GM18861 (cell line): Measurements from ENCODE around the gene GAGE12D.
"Not testable (repeated sequence)": the region's sequence is repeated elsewhere in the genome, so short reads cannot be mapped to it uniquely, and the experiment has no call there.

Experiments
- ATAC-seq: cut with Tn5 transposase; IDR thresholded peaks from one replicate; pipeline ENCODE4 v1.9.1; 2021; ENCODE audit not compliant: unreplicated experiment

The GAGE12D gene

GRCh38 chrX:49541433-49541832 lies at the start of gene GAGE12D:
Gene GAGE12D (plus strand): TSS chrX:49541733. CDS start chrX:49542888, 1,155 bp downstream.
- ATAC-seq: not testable (repeated sequence)

- ATAC-seq: not testable (repeated sequence)
Measured at GRCh38 chrX:49531877-49532276, 9.7 kb upstream of the GAGE12D start, which contains the start of gene GAGE12C. Gene GAGE12C (plus strand): TSS chrX:49532177. CDS start chrX:49533332, 1,155 bp downstream.

GRCh38 chrX:49550989-49551388 lies 9.5 kb downstream of the GAGE12D start, which contains the start of gene GAGE12E:
Gene GAGE12E (plus strand): TSS chrX:49551289. CDS start chrX:49552444, 1,155 bp downstream.
- not testable (repeated sequence) for ATAC-seq

- not testable (repeated sequence) for ATAC-seq
Measured at GRCh38 chrX:49560542-49560941, 19.0 kb downstream of the GAGE12D start, which contains the start of gene GAGE12F. Gene GAGE12F (plus strand): TSS chrX:49560842. CDS start chrX:49561997, 1,155 bp downstream.

- not testable (repeated sequence) for ATAC-seq
Measured at GRCh38 chrX:49568728-49569127, 27.2 kb downstream of the GAGE12D start.

- ATAC-seq: not testable (repeated sequence)
Measured at GRCh38 chrX:49569152-49569551, 27.6 kb downstream of the GAGE12D start.

GRCh38 chrX:49570100-49570499 lies 28.6 kb downstream of the GAGE12D start, which contains the start of gene GAGE12G:
Gene GAGE12G (plus strand): TSS chrX:49570400. CDS start chrX:49571555, 1,155 bp downstream.
- ATAC-seq: not testable (repeated sequence)

GRCh38 chrX:49579649-49580048 lies 38.1 kb downstream of the GAGE12D start, which contains the start of gene GAGE12H:
Gene GAGE12H (plus strand): TSS chrX:49579949. CDS start chrX:49581104, 1,155 bp downstream.
- ATAC-seq: not testable (repeated sequence)

GRCh38 chrX:49589196-49589595 lies 47.7 kb downstream of the GAGE12D start, which contains the start of gene GAGE2A:
Gene GAGE2A (plus strand): TSS chrX:49589496. CDS start chrX:49590651, 1,155 bp downstream.
- ATAC-seq: not testable (repeated sequence)

- ATAC-seq: not testable (repeated sequence)
Measured at GRCh38 chrX:49589769-49590478, 48.4 kb downstream of the GAGE12D start.

GRCh38 chrX:49590488-49590887 lies 49.0 kb downstream of the GAGE12D start:
- not testable (repeated sequence) for ATAC-seq
